A673 (cell line): ENCODE results near the gene PSMB10. TPM values are rescaled to one million over a fixed set of nuclear protein-coding genes. Genes with fewer than 3 reads are reported as not detected.

Source experiments
- BruUV-seq: library from RNA; stranded (reverse); fragments of 400-500 nt; replicated peaks from 2 replicates; lab custom pipeline; 2021; lab: Mats Ljungman, UMichigan
- CTCF ChIA-PET: fragments of 300-600 bp; sonication (Branson Sonifier 250); formaldehyde crosslinking; loops from one replicate; lab custom pipeline; 2022; ENCODE audit warnings: antibody characterized with exemption; lab: Charles Lee
- POLR2A ChIA-PET: fragments of 300-600 bp; sonication (Branson Sonifier 250); formaldehyde crosslinking; loops from one replicate; lab custom pipeline; 2022; ENCODE audit warnings: antibody characterized with exemption; ENCODE audit not compliant: low non-redundant PET; lab: Charles Lee
- DNase-seq: peaks from one replicate; pipeline ENCODE4 v3.0.0-alpha.2; 2015; ENCODE audit warnings: low spot score
- H3K27ac ChIP-seq: fragments of 200-600 bp; sonication (generic); 2 replicates; pipeline ENCODE4 v1.5.1; 2016; ENCODE audit warnings: mixed run types, low read depth, mild to moderate bottlenecking, mixed read lengths, antibody characterized with exemption, low read length; ENCODE audit not compliant: poor library complexity, severe bottlenecking
- H3K27me3 ChIP-seq: fragments of 200-600 bp; sonication (generic); replicated peaks from 2 replicates; pipeline ENCODE4 v1.6.1; 2017; ENCODE audit warnings: mixed run types, low read depth, mild to moderate bottlenecking, mixed read lengths, antibody characterized with exemption, low read length; ENCODE audit not compliant: insufficient read depth, poor library complexity
- H3K36me3 ChIP-seq: fragments of 200-600 bp; sonication (generic); 2 replicates; pipeline ENCODE4 v1.6.1; 2016; ENCODE audit warnings: mixed run types, mild to moderate bottlenecking, mixed read lengths, antibody characterized with exemption, low read length; ENCODE audit not compliant: insufficient read depth, poor library complexity, severe bottlenecking
- H3K4me1 ChIP-seq: fragments of 200-600 bp; sonication (generic); 2 replicates; pipeline ENCODE4 v1.6.1; 2017; ENCODE audit warnings: mixed run types, mild to moderate bottlenecking, mixed read lengths, antibody characterized with exemption, low read length; ENCODE audit not compliant: insufficient read depth, poor library complexity, severe bottlenecking
- H3K4me3 ChIP-seq: fragments of 200-600 bp; sonication (generic); 2 replicates; pipeline ENCODE4 v1.5.1; 2016; ENCODE audit warnings: low read depth, mixed run types, mild to moderate bottlenecking, mixed read lengths, low read length; ENCODE audit not compliant: poor library complexity, severe bottlenecking
- H3K9me3 ChIP-seq: fragments of 200-600 bp; sonication (generic); 2 replicates; pipeline ENCODE4 v1.6.1; 2016; ENCODE audit warnings: mixed run types, low read depth, mild to moderate bottlenecking, mixed read lengths, antibody characterized with exemption, low read length; ENCODE audit not compliant: poor library complexity, severe bottlenecking
- CTCF ChIP-seq: fragments of 300-800, 200-600 bp; sonication (generic); conservative IDR thresholded peaks from 2 replicates; pipeline ENCODE4 v1.5.1; 2017; ENCODE audit warnings: low read depth, mild to moderate bottlenecking, antibody characterized with exemption, low read length, moderate library complexity, mixed read lengths
- EZH2 ChIP-seq: fragments of 200-600 bp; sonication (generic); IDR thresholded peaks from 2 replicates; pipeline ENCODE4 v1.6.1; 2017; ENCODE audit warnings: borderline replicate concordance, low read depth, mild to moderate bottlenecking, mixed read lengths, antibody characterized with exemption, low read length; ENCODE audit not compliant: poor library complexity, severe bottlenecking
- intact Hi-C: fragments of 100-400 bp; cut with micrococcal nuclease; formaldehyde crosslinking; loops from one replicate; pipeline ENCODE4 v1.10.0; 2022; ENCODE audit not compliant: unreplicated experiment
- total RNA-seq: library from RNA; stranded (reverse); gene quantifications from 2 replicates; pipeline ENCODE4 v1.2.3, GENCODE V29; 2021

Gene PSMB10
- total RNA-seq, 1 experiment from 2014 or later = 21.6 TPM

GRCh38 chr16:67957622-67958021, 21.0 kb upstream of the PSMB10 start:
- Histone ChIP-seq H3K27me3 (no peaks in the 10 kb centered on the region), H3K4me1 (no peaks in the 10 kb centered on the region), H3K9me3 (no peaks in the 10 kb centered on the region), H3K27ac (no peak overlapping the region), H3K36me3 (peaks cover 25% of the 10 kb centered on the region), H3K4me3 (no peak overlapping the region)
- no peak for DNase-seq
- TF ChIP-seq EZH2 (no peak), CTCF (no peak)
- POLR2A ChIA-PET = no interaction called here
- intact Hi-C loops = no loop called here
- BruUV-seq = no TSS peak
- CTCF ChIA-PET = no interaction called here

GRCh38 chr16:67954421-67955196, 18.0 kb upstream of the PSMB10 start:
- TF ChIP-seq CTCF (no peak), EZH2 (no peak)
- Histone ChIP-seq H3K36me3 (peaks cover 27% of the 10 kb centered on the region), H3K9me3 (no peaks in the 10 kb centered on the region), H3K4me1 (no peaks in the 10 kb centered on the region), H3K27me3 (no peaks in the 10 kb centered on the region), H3K4me3 (no peak overlapping the region), H3K27ac (no peak overlapping the region)
- intact Hi-C loops = no loop called here
- CTCF ChIA-PET = interaction anchor here (0.6 kb wide), 1 partner anchor 139 kb away, joined by 9 read pairs; no protein-coding TSS in a partner anchor
- no peak for DNase-seq
- POLR2A ChIA-PET = interaction anchor here (0.6 kb wide), 2 partner anchors 8 to 122 kb away, joined by 3 to 5 read pairs; no protein-coding TSS in a partner anchor
- BruUV-seq = no TSS peak

GRCh38 chr16:67953641-67954375, 17.2 kb upstream of the PSMB10 start:
- Histone ChIP-seq H3K4me3 (no peak overlapping the region), H3K36me3 (peaks cover 24% of the 10 kb centered on the region), H3K9me3 (no peaks in the 10 kb centered on the region), H3K4me1 (no peaks in the 10 kb centered on the region), H3K27ac (no peak overlapping the region), H3K27me3 (no peaks in the 10 kb centered on the region)
- TF ChIP-seq EZH2 = no peak
- TF ChIP-seq CTCF = no peak
- no TSS peak for BruUV-seq
- ChIA-PET POLR2A (no interaction called here), CTCF (no interaction called here)
- intact Hi-C loops = no loop called here
- DNase-seq = no peak
